HCT116 (cell line): ENCODE results near the gene ZNF469. TPM values are rescaled to one million over a fixed set of nuclear protein-coding genes. Genes with fewer than 3 reads are reported as not detected.

Experiments used
- ATAC-seq: fragments of 200-7000 bp; cut with Tn5 transposase; 2 replicates; pipeline ENCODE4 v1.9.1; 2020; ENCODE audit warnings: mild to moderate bottlenecking, moderate library complexity
- BruUV-seq: library from RNA; stranded (reverse); fragments of 400-500 nt; replicated peaks from 2 replicates; lab custom pipeline; 2021; lab: Mats Ljungman, UMichigan
- CTCF ChIA-PET: fragments of 300-600 bp; sonication (Branson Sonifier 250); formaldehyde crosslinking; loops from one replicate; lab custom pipeline; 2021; ENCODE audit warnings: antibody characterized with exemption; lab: Charles Lee
- POLR2A ChIA-PET: fragments of 300-600, 350-600 bp; sonication (Branson Sonifier 250); formaldehyde crosslinking; loops from one replicate; lab custom pipeline; 2021; ENCODE audit warnings: antibody characterized with exemption; lab: Charles Lee
- RAD21 ChIA-PET, 2 experiments: fragments of 300-600 bp; sonication (Branson Sonifier 250); formaldehyde crosslinking; loops; one replicate each; lab custom pipeline; 2023; ENCODE audit warnings: low total read pairs in 2 of 2; ENCODE audit not compliant: uncharacterized antibody in 2 of 2, unreplicated experiment in 2 of 2, low non-redundant PET in 1 of 2; lab: Charles Lee
- DNase-seq: peaks from one replicate; pipeline ENCODE4 v3.0.0-alpha.2; 2010; ENCODE audit warnings: low read depth, low spot score
- H2AFZ ChIP-seq: fragments of 200-600 bp; shearing (Covaris generic), sonication (generic); 2 replicates; pipeline ENCODE4 v1.6.1; 2017; ENCODE audit warnings: low read depth, mixed run types, mixed read lengths, antibody characterized with exemption, low read length; ENCODE audit not compliant: poor library complexity, severe bottlenecking
- H3K27ac ChIP-seq: 2 replicates; pipeline ENCODE4 v1.5.1; 2012; ENCODE audit warnings: low read depth, low read length
- H3K27me3 ChIP-seq: fragments of 200-600 bp; sonication (generic); 2 replicates; pipeline ENCODE4 v1.6.1; 2016; ENCODE audit warnings: mixed run types, low read length, mixed read lengths; ENCODE audit not compliant: insufficient read depth
- H3K36me3 ChIP-seq, 2 experiments: fragments of 200-500 bp in 1 of 2; fragments of 200-600 bp in 1 of 2; sonication (Bioruptor generic) in 1 of 2; sonication (generic) in 1 of 2; 2 replicates each; pipeline versions ENCODE4 v1.5.1 to v1.6.1; 2014 to 2016; ENCODE audit warnings: low read length in 2 of 2, inconsistent platforms in 1 of 2, mixed read lengths in 1 of 2, mixed run types in 1 of 2; ENCODE audit not compliant: insufficient read depth in 2 of 2, control insufficient read depth in 1 of 2
- H3K4me1 ChIP-seq, 2 experiments: fragments of 200-600 bp in 1 of 2; sonication (generic) in 1 of 2; 2 replicates each; pipeline versions ENCODE4 v1.5.1 to v1.6.1; 2012 to 2017; ENCODE audit warnings: low read length in 2 of 2, inconsistent platforms in 1 of 2, mild to moderate bottlenecking in 1 of 2, mixed read lengths in 1 of 2, mixed run types in 1 of 2, moderate library complexity in 1 of 2; ENCODE audit not compliant: insufficient read depth in 2 of 2, control insufficient read depth in 1 of 2
- H3K4me2 ChIP-seq: fragments of 200-600 bp; sonication (generic); 2 replicates; pipeline ENCODE4 v1.6.1; 2017; ENCODE audit warnings: mixed run types, low read length, mixed read lengths
- H3K4me3 ChIP-seq, 2 experiments: fragments of 200-600 bp in 1 of 2; sonication (generic) in 1 of 2; replicated peaks in 1 of 2; 2 replicates each; pipeline ENCODE4 v1.5.1; 2011 to 2016; ENCODE audit warnings: low read length in 2 of 2, control low read depth in 1 of 2, low read depth in 1 of 2, mild to moderate bottlenecking in 1 of 2, mixed read lengths in 1 of 2, mixed run types in 1 of 2
- H3K79me2 ChIP-seq: fragments of 200-600 bp; sonication (generic); 2 replicates; pipeline ENCODE4 v1.6.1; 2017; ENCODE audit warnings: mild to moderate bottlenecking, mixed run types, low read length, moderate library complexity, mixed read lengths; ENCODE audit not compliant: insufficient read depth
- H3K9ac ChIP-seq: fragments of 200-600 bp; sonication (generic); 2 replicates; pipeline ENCODE4 v1.6.1; 2016; ENCODE audit warnings: low read length, mixed read lengths
- H3K9me2 ChIP-seq: fragments of 200-600 bp; sonication (generic), shearing (Covaris generic); 2 replicates; pipeline ENCODE4 v1.6.1; 2017; ENCODE audit warnings: mixed run types, mild to moderate bottlenecking, moderate library complexity; ENCODE audit not compliant: insufficient read depth
- H3K9me3 ChIP-seq, 2 experiments: fragments of 200-500 bp in 1 of 2; fragments of 200-600 bp in 1 of 2; sonication (Bioruptor generic) in 1 of 2; sonication (generic) in 1 of 2; 2 replicates each; pipeline ENCODE4 v1.6.1; 2014 to 2017; ENCODE audit warnings: low read length in 2 of 2, mixed read lengths in 2 of 2, inconsistent platforms in 1 of 2, low read depth in 1 of 2, mild to moderate bottlenecking in 1 of 2, mixed run types in 1 of 2, moderate library complexity in 1 of 2; ENCODE audit not compliant: control insufficient read depth in 1 of 2, insufficient read depth in 1 of 2
- H4K20me1 ChIP-seq: fragments of 200-600 bp; sonication (generic), shearing (Covaris generic); 2 replicates; pipeline ENCODE4 v1.6.1; 2017; ENCODE audit warnings: mixed run types, mild to moderate bottlenecking, moderate library complexity; ENCODE audit not compliant: insufficient read depth
- CBX3 ChIP-seq: IDR thresholded peaks from 2 replicates; pipeline ENCODE4 v1.6.1; 2012; ENCODE audit warnings: low read depth
- CEBPB ChIP-seq: IDR thresholded peaks from 2 replicates; pipeline ENCODE4 v1.6.1; 2012; ENCODE audit warnings: low read depth
- EGR1 ChIP-seq: IDR thresholded peaks from 2 replicates; pipeline ENCODE4 v1.6.1; 2012; ENCODE audit warnings: low read depth
- EZH2 ChIP-seq: fragments of 200-600 bp; sonication (generic); IDR thresholded peaks from 2 replicates; pipeline ENCODE4 v1.6.1; 2017; ENCODE audit warnings: antibody characterized with exemption, mixed run types
- FOSL1 ChIP-seq: IDR thresholded peaks from 2 replicates; pipeline ENCODE4 v1.6.1; 2012; ENCODE audit warnings: low read depth
- POLR2A ChIP-seq: IDR thresholded peaks from 2 replicates; pipeline ENCODE4 v1.7.0; 2011; ENCODE audit warnings: borderline replicate concordance; ENCODE audit not compliant: insufficient read depth, insufficient read length; ENCODE audit errors: extremely low read depth
- POLR2AphosphoS5 ChIP-seq: IDR thresholded peaks from 2 replicates; pipeline ENCODE4 v1.6.1; 2011; ENCODE audit warnings: mild to moderate bottlenecking, low read depth, low read length, moderate library complexity
- SRF ChIP-seq: IDR thresholded peaks from 2 replicates; pipeline ENCODE4 v1.6.1; 2012; ENCODE audit warnings: low read depth
- YY1 ChIP-seq: IDR thresholded peaks from 2 replicates; pipeline ENCODE4 v1.6.1; 2011; ENCODE audit warnings: low read length, low read depth, moderate library complexity, mild to moderate bottlenecking; ENCODE audit not compliant: insufficient replicate concordance; ENCODE audit errors: extremely low read depth
- ZFX ChIP-seq: fragments of 450-650 bp; IDR thresholded peaks from 2 replicates; pipeline ENCODE4 v1.6.1; 2017
- intact Hi-C: fragments of 100-400 bp; cut with micrococcal nuclease; formaldehyde crosslinking; loops from 2 replicates; pipeline ENCODE4 v1.10.0; 2022
- total RNA-seq: library from RNA; stranded (reverse); gene quantifications from one replicate; pipeline ENCODE4 v1.2.1, GENCODE V29; 2021; ENCODE audit not compliant: unreplicated experiment
- TF ChIP-seq, protein P1 (sequence below): IDR thresholded peaks from 2 replicates; pipeline ENCODE4 v1.6.1; 2012; ENCODE audit warnings: low read depth
- TF ChIP-seq, protein P2 (sequence below): IDR thresholded peaks from 2 replicates; pipeline ENCODE4 v1.6.1; 2011; ENCODE audit warnings: mild to moderate bottlenecking, low read length, moderate library complexity; ENCODE audit not compliant: insufficient replicate concordance; ENCODE audit errors: extremely low read depth
- TF ChIP-seq, protein P3 (sequence below): IDR thresholded peaks from 2 replicates; pipeline ENCODE4 v1.6.1; 2012
- TF ChIP-seq, protein P4 (sequence below), 3 experiments: fragments of 200-600 bp in 1 of 3; sonication (generic) in 1 of 3; IDR thresholded peaks in 2 of 3; conservative IDR thresholded peaks in 1 of 3; 2 replicates each; pipeline ENCODE4 v1.5.1; 2012 to 2017; ENCODE audit warnings: low read depth in 2 of 3, low read length in 2 of 3, antibody characterized with exemption in 1 of 3, borderline replicate concordance in 1 of 3, control low read depth in 1 of 3, mild to moderate bottlenecking in 1 of 3, mixed read lengths in 1 of 3, mixed run types in 1 of 3, moderate library complexity in 1 of 3; ENCODE audit not compliant: insufficient read depth in 1 of 3
- TF ChIP-seq, protein P5 (sequence below): IDR thresholded peaks from 2 replicates; pipeline ENCODE4 v1.6.1; 2012

Gene ZNF469
- total RNA-seq, 1 experiment from 2014 or later: 5.9 TPM

DNA sequence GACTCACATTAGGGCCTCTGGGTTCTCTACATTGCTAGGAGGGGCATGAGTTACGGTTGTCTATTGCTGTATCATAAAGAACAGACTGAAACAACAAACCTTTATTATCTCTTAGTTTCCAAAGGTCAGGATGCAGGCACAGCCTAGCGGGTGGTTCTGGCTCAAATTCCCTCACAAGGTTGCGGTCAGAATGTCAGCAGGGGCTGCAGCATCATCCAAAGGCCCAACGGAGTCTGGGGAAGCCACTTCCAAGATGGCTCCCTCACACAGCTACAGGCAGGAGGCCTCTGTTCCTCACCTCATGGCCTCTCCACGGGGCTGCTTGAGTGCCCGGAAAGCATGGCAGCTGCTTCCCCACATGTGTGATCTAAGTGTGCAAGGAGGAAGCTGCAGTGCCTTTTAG is 40.7 kb downstream of the ZNF469 start:
- no peak overlapping the region for H3K4me2 ChIP-seq
- no peak overlapping the region for H3K9ac ChIP-seq
- H3K4me1 ChIP-seq: no peaks in the 10 kb centered on the region
- BruUV-seq: no TSS peak
- H3K4me3 ChIP-seq: no peak overlapping the region
- RAD21 ChIA-PET: no interaction called here
- H3K36me3 ChIP-seq: no peaks in the 10 kb centered on the region
- H3K79me2 ChIP-seq: no peaks in the 10 kb centered on the region
- TF ChIP-seq CBX3 (no peak), ZFX (no peak), CEBPB (no peak), EZH2 (no peak), POLR2AphosphoS5 (no peak), YY1 (no peak), POLR2A (no peak), SRF (no peak), EGR1 (no peak), FOSL1 (no peak)
- TF ChIP-seq, protein P1, sequence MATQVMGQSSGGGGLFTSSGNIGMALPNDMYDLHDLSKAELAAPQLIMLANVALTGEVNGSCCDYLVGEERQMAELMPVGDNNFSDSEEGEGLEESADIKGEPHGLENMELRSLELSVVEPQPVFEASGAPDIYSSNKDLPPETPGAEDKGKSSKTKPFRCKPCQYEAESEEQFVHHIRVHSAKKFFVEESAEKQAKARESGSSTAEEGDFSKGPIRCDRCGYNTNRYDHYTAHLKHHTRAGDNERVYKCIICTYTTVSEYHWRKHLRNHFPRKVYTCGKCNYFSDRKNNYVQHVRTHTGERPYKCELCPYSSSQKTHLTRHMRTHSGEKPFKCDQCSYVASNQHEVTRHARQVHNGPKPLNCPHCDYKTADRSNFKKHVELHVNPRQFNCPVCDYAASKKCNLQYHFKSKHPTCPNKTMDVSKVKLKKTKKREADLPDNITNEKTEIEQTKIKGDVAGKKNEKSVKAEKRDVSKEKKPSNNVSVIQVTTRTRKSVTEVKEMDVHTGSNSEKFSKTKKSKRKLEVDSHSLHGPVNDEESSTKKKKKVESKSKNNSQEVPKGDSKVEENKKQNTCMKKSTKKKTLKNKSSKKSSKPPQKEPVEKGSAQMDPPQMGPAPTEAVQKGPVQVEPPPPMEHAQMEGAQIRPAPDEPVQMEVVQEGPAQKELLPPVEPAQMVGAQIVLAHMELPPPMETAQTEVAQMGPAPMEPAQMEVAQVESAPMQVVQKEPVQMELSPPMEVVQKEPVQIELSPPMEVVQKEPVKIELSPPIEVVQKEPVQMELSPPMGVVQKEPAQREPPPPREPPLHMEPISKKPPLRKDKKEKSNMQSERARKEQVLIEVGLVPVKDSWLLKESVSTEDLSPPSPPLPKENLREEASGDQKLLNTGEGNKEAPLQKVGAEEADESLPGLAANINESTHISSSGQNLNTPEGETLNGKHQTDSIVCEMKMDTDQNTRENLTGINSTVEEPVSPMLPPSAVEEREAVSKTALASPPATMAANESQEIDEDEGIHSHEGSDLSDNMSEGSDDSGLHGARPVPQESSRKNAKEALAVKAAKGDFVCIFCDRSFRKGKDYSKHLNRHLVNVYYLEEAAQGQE: no peak
- TF ChIP-seq, protein P2, sequence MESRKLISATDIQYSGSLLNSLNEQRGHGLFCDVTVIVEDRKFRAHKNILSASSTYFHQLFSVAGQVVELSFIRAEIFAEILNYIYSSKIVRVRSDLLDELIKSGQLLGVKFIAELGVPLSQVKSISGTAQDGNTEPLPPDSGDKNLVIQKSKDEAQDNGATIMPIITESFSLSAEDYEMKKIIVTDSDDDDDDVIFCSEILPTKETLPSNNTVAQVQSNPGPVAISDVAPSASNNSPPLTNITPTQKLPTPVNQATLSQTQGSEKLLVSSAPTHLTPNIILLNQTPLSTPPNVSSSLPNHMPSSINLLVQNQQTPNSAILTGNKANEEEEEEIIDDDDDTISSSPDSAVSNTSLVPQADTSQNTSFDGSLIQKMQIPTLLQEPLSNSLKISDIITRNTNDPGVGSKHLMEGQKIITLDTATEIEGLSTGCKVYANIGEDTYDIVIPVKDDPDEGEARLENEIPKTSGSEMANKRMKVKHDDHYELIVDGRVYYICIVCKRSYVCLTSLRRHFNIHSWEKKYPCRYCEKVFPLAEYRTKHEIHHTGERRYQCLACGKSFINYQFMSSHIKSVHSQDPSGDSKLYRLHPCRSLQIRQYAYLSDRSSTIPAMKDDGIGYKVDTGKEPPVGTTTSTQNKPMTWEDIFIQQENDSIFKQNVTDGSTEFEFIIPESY: no peak
- TF ChIP-seq, protein P3, sequence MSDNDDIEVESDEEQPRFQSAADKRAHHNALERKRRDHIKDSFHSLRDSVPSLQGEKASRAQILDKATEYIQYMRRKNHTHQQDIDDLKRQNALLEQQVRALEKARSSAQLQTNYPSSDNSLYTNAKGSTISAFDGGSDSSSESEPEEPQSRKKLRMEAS: no peak
- TF ChIP-seq, protein P4, sequence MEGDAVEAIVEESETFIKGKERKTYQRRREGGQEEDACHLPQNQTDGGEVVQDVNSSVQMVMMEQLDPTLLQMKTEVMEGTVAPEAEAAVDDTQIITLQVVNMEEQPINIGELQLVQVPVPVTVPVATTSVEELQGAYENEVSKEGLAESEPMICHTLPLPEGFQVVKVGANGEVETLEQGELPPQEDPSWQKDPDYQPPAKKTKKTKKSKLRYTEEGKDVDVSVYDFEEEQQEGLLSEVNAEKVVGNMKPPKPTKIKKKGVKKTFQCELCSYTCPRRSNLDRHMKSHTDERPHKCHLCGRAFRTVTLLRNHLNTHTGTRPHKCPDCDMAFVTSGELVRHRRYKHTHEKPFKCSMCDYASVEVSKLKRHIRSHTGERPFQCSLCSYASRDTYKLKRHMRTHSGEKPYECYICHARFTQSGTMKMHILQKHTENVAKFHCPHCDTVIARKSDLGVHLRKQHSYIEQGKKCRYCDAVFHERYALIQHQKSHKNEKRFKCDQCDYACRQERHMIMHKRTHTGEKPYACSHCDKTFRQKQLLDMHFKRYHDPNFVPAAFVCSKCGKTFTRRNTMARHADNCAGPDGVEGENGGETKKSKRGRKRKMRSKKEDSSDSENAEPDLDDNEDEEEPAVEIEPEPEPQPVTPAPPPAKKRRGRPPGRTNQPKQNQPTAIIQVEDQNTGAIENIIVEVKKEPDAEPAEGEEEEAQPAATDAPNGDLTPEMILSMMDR (IDR thresholded peaks at IDR 0.05 in 2 of 3, conservative IDR thresholded peaks at IDR 0.05 in 1 of 3; ENCODE audit: borderline replicate concordance in 1 of 3, insufficient read depth in 1 of 3, low read depth in 2 of 3, low read length in 2 of 3): no peak
- TF ChIP-seq, protein P5, sequence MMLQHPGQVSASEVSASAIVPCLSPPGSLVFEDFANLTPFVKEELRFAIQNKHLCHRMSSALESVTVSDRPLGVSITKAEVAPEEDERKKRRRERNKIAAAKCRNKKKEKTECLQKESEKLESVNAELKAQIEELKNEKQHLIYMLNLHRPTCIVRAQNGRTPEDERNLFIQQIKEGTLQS: no peak
- TF ChIP-seq, all 23 proteins: peak for 0
- ATAC-seq (no peak), DNase-seq (no peak)
- Histone ChIP-seq H3K27ac (no peak overlapping the region), H3K9me3 (no peaks in the 10 kb centered on the region), H3K9me2 (no peaks in the 10 kb centered on the region), H3K27me3 (no peaks in the 10 kb centered on the region), H4K20me1 (no peaks in the 10 kb centered on the region), H2AFZ (no peak overlapping the region)
- POLR2A ChIA-PET: no interaction called here
- intact Hi-C loops: no loop called here
- CTCF ChIA-PET: no interaction called here
